H9 (cell line): ENCODE data around the gene MR1. TPM values are rescaled to one million over a fixed set of nuclear protein-coding genes. Genes with fewer than 3 reads are reported as not detected.

Experiments
- DNase-seq: peaks from one replicate; pipeline ENCODE4 v3.0.0-alpha.2; 2017
- H2AFZ ChIP-seq: one replicate; pipeline ENCODE4 v1.6.1; 2013; ENCODE audit warnings: mild to moderate bottlenecking, low read length, control low read depth, moderate library complexity
- H2AK5ac ChIP-seq: 2 replicates; pipeline ENCODE4 v1.6.1; 2013; ENCODE audit warnings: low read length, control low read depth, mixed read lengths; ENCODE audit not compliant: insufficient read length
- H2BK120ac ChIP-seq: one replicate; pipeline ENCODE4 v1.6.1; 2013; ENCODE audit warnings: low read depth, mild to moderate bottlenecking, low read length, control low read depth, inconsistent platforms; ENCODE audit not compliant: poor library complexity, severe bottlenecking
- H2BK12ac ChIP-seq: 2 replicates; pipeline ENCODE4 v1.6.1; 2013; ENCODE audit warnings: low read length, control low read depth, mixed read lengths, low read depth; ENCODE audit not compliant: insufficient read length
- H2BK15ac ChIP-seq: 2 replicates; pipeline ENCODE4 v1.6.1; 2013; ENCODE audit warnings: low read depth, low read length, control low read depth
- H2BK20ac ChIP-seq: one replicate; pipeline ENCODE4 v1.6.1; 2013; ENCODE audit warnings: low read depth, mild to moderate bottlenecking, low read length, control low read depth, inconsistent platforms; ENCODE audit not compliant: poor library complexity, severe bottlenecking
- H2BK5ac ChIP-seq: 2 replicates; pipeline ENCODE4 v1.6.1; 2013; ENCODE audit warnings: low read length, control low read depth, mixed read lengths; ENCODE audit not compliant: insufficient read length
- H3K14ac ChIP-seq: 2 replicates; pipeline ENCODE4 v1.6.1; 2013; ENCODE audit warnings: low read length, control low read depth; ENCODE audit not compliant: insufficient read depth
- H3K18ac ChIP-seq: 2 replicates; pipeline ENCODE4 v1.6.1; 2013; ENCODE audit warnings: low read depth, mild to moderate bottlenecking, mixed read lengths, low read length, control low read depth; ENCODE audit not compliant: insufficient read length
- H3K23ac ChIP-seq: 2 replicates; pipeline ENCODE4 v1.6.1; 2013; ENCODE audit warnings: low read length, control low read depth, mixed read lengths, low read depth; ENCODE audit not compliant: insufficient read length
- H3K23me2 ChIP-seq: 2 replicates; pipeline ENCODE4 v1.6.1; 2013; ENCODE audit warnings: low read depth, mild to moderate bottlenecking, mixed read lengths, low read length, control low read depth; ENCODE audit not compliant: insufficient read length, poor library complexity, severe bottlenecking
- H3K27ac ChIP-seq: 2 replicates; pipeline ENCODE4 v1.5.1; 2013; ENCODE audit warnings: low read length, control low read depth, mixed read lengths, low read depth; ENCODE audit not compliant: insufficient read length
- H3K27me3 ChIP-seq: 2 replicates; pipeline ENCODE4 v1.6.1; 2013; ENCODE audit warnings: low read length, control low read depth, inconsistent platforms; ENCODE audit not compliant: insufficient read depth
- H3K4ac ChIP-seq: 2 replicates; pipeline ENCODE4 v1.6.1; 2013; ENCODE audit warnings: low read depth, mild to moderate bottlenecking, control low read depth, inconsistent platforms, low read length, moderate library complexity
- H3K4me1 ChIP-seq: 2 replicates; pipeline ENCODE4 v1.6.1; 2013; ENCODE audit warnings: low read length, control low read depth, inconsistent platforms; ENCODE audit not compliant: insufficient read depth
- H3K4me2 ChIP-seq: 2 replicates; pipeline ENCODE4 v1.6.1; 2013; ENCODE audit warnings: low read length, control low read depth, mixed read lengths; ENCODE audit not compliant: insufficient read length, insufficient read depth
- H3K56ac ChIP-seq: 2 replicates; pipeline ENCODE4 v1.6.1; 2013; ENCODE audit warnings: low read depth, mild to moderate bottlenecking, mixed read lengths, low read length, control low read depth; ENCODE audit not compliant: insufficient read length
- H3K79me1 ChIP-seq: 2 replicates; pipeline ENCODE4 v1.6.1; 2013; ENCODE audit warnings: low read depth, mild to moderate bottlenecking, moderate library complexity, low read length, control low read depth, inconsistent platforms; ENCODE audit not compliant: insufficient read depth, poor library complexity, severe bottlenecking
- H3K79me2 ChIP-seq: 2 replicates; pipeline ENCODE4 v1.6.1; 2013; ENCODE audit warnings: low read length, control low read depth, inconsistent platforms; ENCODE audit not compliant: insufficient read depth
- H3K9ac ChIP-seq: 2 replicates; pipeline ENCODE4 v1.6.1; 2013; ENCODE audit warnings: low read length, control low read depth, mixed read lengths; ENCODE audit not compliant: insufficient read length; ENCODE audit errors: extremely low read depth
- H3K9me3 ChIP-seq: one replicate; pipeline ENCODE4 v1.6.1; 2013; ENCODE audit warnings: low read depth, low read length, inconsistent platforms; ENCODE audit not compliant: control insufficient read depth
- H3T11ph ChIP-seq: one replicate; pipeline ENCODE4 v1.6.1; 2013; ENCODE audit warnings: mild to moderate bottlenecking, low read length, control low read depth, inconsistent platforms
- H4K20me1 ChIP-seq: one replicate; pipeline ENCODE4 v1.6.1; 2013; ENCODE audit not compliant: control insufficient read depth, insufficient read length, insufficient read depth
- H4K5ac ChIP-seq: 2 replicates; pipeline ENCODE4 v1.6.1; 2013; ENCODE audit warnings: low read depth, mild to moderate bottlenecking, mixed read lengths, low read length, control low read depth; ENCODE audit not compliant: insufficient read length
- H4K8ac ChIP-seq: replicated peaks from 2 replicates; pipeline ENCODE4 v1.6.1; 2013; ENCODE audit warnings: low read length, control low read depth, mixed read lengths, low read depth; ENCODE audit not compliant: insufficient read length
- H4K91ac ChIP-seq: 2 replicates; pipeline ENCODE4 v1.6.1; 2013; ENCODE audit warnings: low read depth, mild to moderate bottlenecking, moderate library complexity, mixed read lengths, low read length, control low read depth; ENCODE audit not compliant: insufficient read length
- H3K27ac Mint-ChIP-seq, 3 experiments: 2 replicates in 2 of 3; 3 replicates in 1 of 3; pipeline ENCODE4 v1.8.0; 2020 to 2021; ENCODE audit warnings: mixed read lengths in 3 of 3, mild to moderate bottlenecking in 1 of 3, moderate library complexity in 1 of 3
- H3K27me3 Mint-ChIP-seq: 2 replicates; pipeline ENCODE4 v1.8.0; 2021; ENCODE audit warnings: low read depth, mild to moderate bottlenecking, moderate library complexity, mixed read lengths
- H3K36me3 Mint-ChIP-seq, 3 experiments: 2 replicates in 2 of 3; 3 replicates in 1 of 3; pipeline ENCODE4 v1.8.0; 2020 to 2021; ENCODE audit warnings: low read depth in 3 of 3, mixed read lengths in 3 of 3; ENCODE audit not compliant: insufficient read depth in 1 of 3
- H3K4me1 Mint-ChIP-seq, 2 experiments: 2 replicates each; pipeline ENCODE4 v1.8.0; 2020; ENCODE audit warnings: mixed read lengths in 2 of 2
- H3K4me3 Mint-ChIP-seq, 2 experiments: 2 replicates in 1 of 2; 3 replicates in 1 of 2; pipeline ENCODE4 v1.8.0; 2020 to 2021; ENCODE audit warnings: mild to moderate bottlenecking in 2 of 2, mixed read lengths in 2 of 2, moderate library complexity in 1 of 2
- H3K9me3 Mint-ChIP-seq, 2 experiments: 2 replicates in 1 of 2; 3 replicates in 1 of 2; pipeline ENCODE4 v1.8.0; 2020; ENCODE audit warnings: mild to moderate bottlenecking in 2 of 2, mixed read lengths in 2 of 2, moderate library complexity in 1 of 2
- WGBS: extraction: QIAGEN DNeasy Blood & Tissue Kit; methylation state at CpG from one replicate; pipeline ENCODE4 v1.1.7; 2013; ENCODE audit warnings: missing lambda C conversion rate, low lambda C conversion rate, mixed read lengths; ENCODE audit not compliant: insufficient read length; ENCODE audit errors: extremely low coverage; 5-methylcytosine and 5-hydroxymethylcytosine counted together
- total RNA-seq: library from RNA; stranded (reverse); gene quantifications from 2 replicates; pipeline ENCODE4 v1.2.1, GENCODE V29; 2021
- TF ChIP-seq, protein P1 (sequence below): fragments of 200-600 bp; sonication (generic); conservative IDR thresholded peaks from 3 replicates; pipeline ENCODE4 v1.8.0; 2021; ENCODE audit warnings: antibody characterized with exemption, mild to moderate bottlenecking

MR1 gene
- total RNA-seq, 1 experiment from 2014 or later: 0.02 TPM

GRCh38 chr1:181014477-181015250, 19.1 kb upstream of the MR1 start:
- Histone ChIP-seq H3K4me1 (no peaks in the 10 kb centered on the region; the same call in 1 of the 2 replicates), H3K27ac (no peak overlapping the region), H4K20me1 (no peaks in the 10 kb centered on the region), H3K9ac (no peak overlapping the region), H3K56ac (no peak overlapping the region), H3T11ph (no peak overlapping the region), H3K79me1 (peaks cover 9% of the 10 kb centered on the region), H2BK20ac (no peak overlapping the region), H2AK5ac (no peak overlapping the region), H3K18ac (no peak overlapping the region), H3K23ac (no peak overlapping the region), H2BK12ac (no peak overlapping the region), H2BK120ac (no peak overlapping the region), H3K14ac (no peak overlapping the region), H3K4me2 (no peak overlapping the region), H3K79me2 (peaks cover 51% of the 10 kb centered on the region; the same call in 1 of the 2 replicates), H2BK15ac (no peak overlapping the region), H3K4ac (no peak overlapping the region), H3K23me2 (no peaks in the 10 kb centered on the region), H2BK5ac (no peak overlapping the region), H4K8ac (no peak overlapping the region), H4K91ac (no peak overlapping the region), H4K5ac (no peak overlapping the region), H3K9me3 (no peaks in the 10 kb centered on the region), H2AFZ (no peak overlapping the region), H3K27me3 (no peaks in the 10 kb centered on the region)
- no peak for DNase-seq
- H3K36me3 Mint-ChIP-seq: peaks cover 3 to 7% (median 4%) of the 10 kb centered on the region in 3 experiments; a peak in 6 of 7 replicates
- no peaks in the 10 kb centered on the region for H3K27me3 Mint-ChIP-seq
- TF ChIP-seq, protein P1, sequence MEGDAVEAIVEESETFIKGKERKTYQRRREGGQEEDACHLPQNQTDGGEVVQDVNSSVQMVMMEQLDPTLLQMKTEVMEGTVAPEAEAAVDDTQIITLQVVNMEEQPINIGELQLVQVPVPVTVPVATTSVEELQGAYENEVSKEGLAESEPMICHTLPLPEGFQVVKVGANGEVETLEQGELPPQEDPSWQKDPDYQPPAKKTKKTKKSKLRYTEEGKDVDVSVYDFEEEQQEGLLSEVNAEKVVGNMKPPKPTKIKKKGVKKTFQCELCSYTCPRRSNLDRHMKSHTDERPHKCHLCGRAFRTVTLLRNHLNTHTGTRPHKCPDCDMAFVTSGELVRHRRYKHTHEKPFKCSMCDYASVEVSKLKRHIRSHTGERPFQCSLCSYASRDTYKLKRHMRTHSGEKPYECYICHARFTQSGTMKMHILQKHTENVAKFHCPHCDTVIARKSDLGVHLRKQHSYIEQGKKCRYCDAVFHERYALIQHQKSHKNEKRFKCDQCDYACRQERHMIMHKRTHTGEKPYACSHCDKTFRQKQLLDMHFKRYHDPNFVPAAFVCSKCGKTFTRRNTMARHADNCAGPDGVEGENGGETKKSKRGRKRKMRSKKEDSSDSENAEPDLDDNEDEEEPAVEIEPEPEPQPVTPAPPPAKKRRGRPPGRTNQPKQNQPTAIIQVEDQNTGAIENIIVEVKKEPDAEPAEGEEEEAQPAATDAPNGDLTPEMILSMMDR: no peak
- peaks cover 5 to 22% of the 10 kb centered on the region in 2 experiments; a peak in 3 of 4 replicates for H3K4me1 Mint-ChIP-seq
- no peaks in the 10 kb centered on the region for H3K9me3 Mint-ChIP-seq
- no peak overlapping the region for H3K27ac Mint-ChIP-seq
- H3K4me3 Mint-ChIP-seq: no peak overlapping the region
- no CpG with 5 or more reads among the region's 2 CpGs for whole genome bisulfite sequencing
